GM13977 (cell line): ENCODE data around the gene ERBB4.

Experiments used
- DNase-seq: peaks from one replicate; pipeline ENCODE4 v3.0.0; 2012; ENCODE audit warnings: low spot score
- in situ Hi-C: fragments of 300-500 bp; cut with MboI; formaldehyde crosslinking; loops from one replicate; pipeline ENCODE4 v1.12.0; 2022; ENCODE audit warnings: low sequenced_read_pairs, low pct_unique_long_range_greater_than_20kb, mixed read lengths, inconsistent platforms; ENCODE audit not compliant: unreplicated experiment
- TF ChIP-seq, protein P1 (sequence below): IDR thresholded peaks from 2 replicates; pipeline ENCODE4 v1.5.1; 2012; ENCODE audit warnings: mild to moderate bottlenecking, control low read depth; ENCODE audit not compliant: insufficient read depth; ENCODE audit errors: extremely low read depth, missing control alignments

ERBB4 gene

DNA sequence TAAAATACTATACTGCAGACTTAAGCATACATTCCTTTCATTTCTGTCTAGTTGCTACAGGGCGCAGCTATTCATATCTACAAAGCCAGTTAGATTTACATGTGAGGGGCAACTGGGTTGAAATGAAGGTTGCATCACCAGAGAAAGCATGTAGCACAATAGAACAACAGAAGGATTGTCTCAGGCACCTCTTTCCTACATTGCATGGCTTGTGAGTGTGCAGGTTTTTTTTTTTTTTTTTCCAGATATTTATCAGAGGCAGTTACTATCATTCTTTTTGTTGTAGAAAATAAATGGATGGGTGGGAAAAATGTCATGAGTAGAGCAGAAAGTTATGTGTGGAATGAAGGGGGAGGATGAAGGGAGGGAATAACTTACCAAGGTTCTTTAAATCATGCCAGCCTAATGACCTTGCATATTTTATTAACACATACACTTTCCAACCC lies 86.8 kb downstream of the ERBB4 start:
- in situ Hi-C loops, result no loop called here
- no peak for DNase-seq
- TF ChIP-seq, protein P1, sequence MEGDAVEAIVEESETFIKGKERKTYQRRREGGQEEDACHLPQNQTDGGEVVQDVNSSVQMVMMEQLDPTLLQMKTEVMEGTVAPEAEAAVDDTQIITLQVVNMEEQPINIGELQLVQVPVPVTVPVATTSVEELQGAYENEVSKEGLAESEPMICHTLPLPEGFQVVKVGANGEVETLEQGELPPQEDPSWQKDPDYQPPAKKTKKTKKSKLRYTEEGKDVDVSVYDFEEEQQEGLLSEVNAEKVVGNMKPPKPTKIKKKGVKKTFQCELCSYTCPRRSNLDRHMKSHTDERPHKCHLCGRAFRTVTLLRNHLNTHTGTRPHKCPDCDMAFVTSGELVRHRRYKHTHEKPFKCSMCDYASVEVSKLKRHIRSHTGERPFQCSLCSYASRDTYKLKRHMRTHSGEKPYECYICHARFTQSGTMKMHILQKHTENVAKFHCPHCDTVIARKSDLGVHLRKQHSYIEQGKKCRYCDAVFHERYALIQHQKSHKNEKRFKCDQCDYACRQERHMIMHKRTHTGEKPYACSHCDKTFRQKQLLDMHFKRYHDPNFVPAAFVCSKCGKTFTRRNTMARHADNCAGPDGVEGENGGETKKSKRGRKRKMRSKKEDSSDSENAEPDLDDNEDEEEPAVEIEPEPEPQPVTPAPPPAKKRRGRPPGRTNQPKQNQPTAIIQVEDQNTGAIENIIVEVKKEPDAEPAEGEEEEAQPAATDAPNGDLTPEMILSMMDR, result no peak

DNA sequence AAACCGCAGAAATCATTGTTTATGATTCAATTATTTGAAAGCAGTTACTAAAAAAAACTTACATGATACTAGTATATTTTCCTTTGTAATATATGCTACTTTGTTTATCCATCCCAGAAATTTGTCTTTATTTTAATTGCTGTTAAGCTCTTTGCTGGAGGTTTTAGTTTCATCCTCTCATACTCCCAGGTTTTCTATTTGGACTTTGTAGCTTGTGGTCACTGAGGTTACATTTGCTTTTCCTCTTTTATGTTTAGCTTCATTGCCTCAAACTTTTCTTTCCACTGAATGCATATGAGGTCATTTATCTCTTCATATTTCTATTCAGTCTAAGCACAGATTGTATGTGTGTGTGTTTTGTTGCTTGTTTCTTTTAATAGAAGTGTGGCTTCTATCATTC lies 89.9 kb downstream of the ERBB4 start:
- DNase-seq, result no peak
- in situ Hi-C loops, result no loop called here
- TF ChIP-seq, protein P1, result no peak

DNA sequence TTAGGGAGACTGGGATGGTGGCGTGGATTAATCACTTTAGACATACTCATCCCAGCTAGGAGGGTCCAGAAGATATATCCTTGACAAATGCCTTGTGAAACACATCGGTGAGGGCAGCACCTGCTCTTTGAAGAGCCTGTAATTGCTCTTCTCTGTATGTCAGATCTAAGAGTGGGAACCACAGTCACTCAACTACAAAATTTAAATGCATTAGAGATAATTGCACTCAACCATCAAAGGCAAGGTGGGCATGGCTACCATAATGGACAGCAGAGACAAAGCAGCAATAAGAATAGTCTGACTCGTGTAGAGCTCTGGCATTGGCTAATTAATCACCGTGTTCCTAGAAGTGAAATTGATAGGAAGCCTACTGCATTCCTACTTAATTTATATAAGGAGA lies 96.8 kb downstream of the ERBB4 start:
- in situ Hi-C loops, result no loop called here
- TF ChIP-seq, protein P1, result no peak
- no peak for DNase-seq

DNA sequence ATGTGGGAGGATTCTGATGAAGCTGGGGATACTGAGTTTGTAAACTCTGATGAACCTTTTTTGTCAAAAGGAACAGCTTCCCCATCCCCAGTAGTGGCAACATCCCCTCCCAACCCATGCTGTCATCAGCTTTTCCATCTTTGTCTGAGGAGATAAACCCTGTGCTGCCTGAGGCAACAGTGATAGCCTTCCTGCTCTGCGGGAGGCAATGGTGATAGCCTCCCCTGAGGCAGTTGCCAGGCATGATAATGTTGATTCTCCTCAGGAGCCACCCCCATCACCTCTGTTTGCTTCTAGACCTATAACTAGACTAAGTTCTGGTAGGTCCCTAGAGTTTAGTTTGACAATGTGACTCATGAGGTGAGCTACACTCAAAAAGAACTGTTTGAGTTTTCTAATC lies 97.5 kb downstream of the ERBB4 start:
- no peak for DNase-seq
- TF ChIP-seq, protein P1, result no peak
- in situ Hi-C loops, result no loop called here

DNA sequence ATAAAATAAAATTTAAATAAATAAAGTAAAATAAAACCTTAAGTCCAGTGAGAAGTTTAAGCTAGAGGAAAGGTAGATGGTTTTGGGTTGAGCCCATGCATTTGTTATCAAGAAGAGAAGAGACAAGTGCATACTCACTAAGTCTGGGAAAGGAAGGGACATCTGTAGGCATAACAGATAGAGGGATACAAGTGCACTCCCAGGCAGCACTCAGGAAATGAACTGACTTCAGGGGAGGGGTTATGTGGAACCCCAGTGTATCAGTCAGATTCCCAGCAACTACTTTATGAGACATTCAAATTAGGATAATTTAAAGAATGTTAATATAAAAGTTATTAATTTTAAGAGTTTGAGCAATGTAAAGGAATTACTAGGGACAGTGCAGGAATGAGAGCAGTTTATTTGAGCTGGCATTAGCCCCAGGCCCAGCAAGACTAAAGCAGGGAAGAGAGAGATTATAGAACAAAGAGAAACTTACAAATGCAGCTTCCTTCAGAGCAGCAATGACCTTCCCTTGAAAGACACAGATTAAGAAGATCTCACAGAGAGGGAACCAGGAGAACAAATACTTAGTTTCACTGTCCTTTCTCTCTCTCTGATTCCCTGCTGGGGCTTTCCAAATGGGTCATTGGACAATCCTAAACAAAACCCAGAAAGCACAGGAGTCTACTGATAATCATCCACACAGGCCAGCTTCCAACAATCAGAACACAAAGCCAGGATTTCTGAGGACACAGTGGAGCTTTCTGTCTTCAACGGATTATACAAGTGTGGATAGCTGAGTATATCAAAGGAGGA lies 109.7 kb downstream of the ERBB4 start:
- TF ChIP-seq, protein P1, result no peak
- DNase-seq, result no peak
- in situ Hi-C loops, result no loop called here

DNA sequence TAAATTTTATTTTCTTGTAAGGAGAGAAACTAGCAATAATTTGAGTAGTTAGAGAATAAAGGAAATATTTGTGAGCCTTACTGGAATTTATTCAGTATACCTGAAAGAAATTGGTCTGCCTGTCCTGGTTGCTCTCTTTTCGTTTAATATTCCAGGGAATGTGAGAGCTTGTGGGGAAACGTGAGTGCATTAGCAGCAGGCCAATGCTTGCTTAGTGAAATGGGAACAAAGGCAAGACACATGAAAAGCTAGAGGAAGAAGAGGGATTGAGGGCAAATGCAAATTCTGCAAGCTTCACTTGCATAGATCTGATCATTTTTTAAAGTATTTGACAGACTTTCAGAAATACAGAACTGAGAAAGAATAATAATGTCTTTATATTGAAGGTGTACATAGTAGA lies 111.0 kb downstream of the ERBB4 start:
- in situ Hi-C loops, result no loop called here
- TF ChIP-seq, protein P1, result no peak
- no peak for DNase-seq
